ENCODE results near the gene JAZF1.

The JAZF1 gene

DNA sequence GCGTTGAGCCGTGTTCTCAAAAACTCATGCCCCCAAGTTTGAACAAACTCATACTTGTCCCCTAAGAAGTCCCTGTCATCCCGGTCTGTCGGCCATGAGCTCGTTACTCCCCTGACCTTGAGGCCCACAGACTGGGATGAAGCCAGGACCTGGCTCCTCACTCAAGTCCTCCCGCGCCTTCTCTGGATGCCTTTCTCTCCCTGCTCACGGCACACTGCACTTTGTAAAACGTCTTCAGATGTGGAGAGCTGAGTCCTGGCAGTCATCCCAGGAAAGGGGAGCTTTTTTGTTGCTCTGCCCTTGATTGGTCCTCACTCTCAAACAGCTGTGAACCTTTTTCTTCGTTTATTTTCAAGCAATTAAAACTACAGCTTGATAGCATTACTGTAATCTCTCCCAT, 110.8 kb downstream of the JAZF1 start:
- DNase-seq = no peak

DNA sequence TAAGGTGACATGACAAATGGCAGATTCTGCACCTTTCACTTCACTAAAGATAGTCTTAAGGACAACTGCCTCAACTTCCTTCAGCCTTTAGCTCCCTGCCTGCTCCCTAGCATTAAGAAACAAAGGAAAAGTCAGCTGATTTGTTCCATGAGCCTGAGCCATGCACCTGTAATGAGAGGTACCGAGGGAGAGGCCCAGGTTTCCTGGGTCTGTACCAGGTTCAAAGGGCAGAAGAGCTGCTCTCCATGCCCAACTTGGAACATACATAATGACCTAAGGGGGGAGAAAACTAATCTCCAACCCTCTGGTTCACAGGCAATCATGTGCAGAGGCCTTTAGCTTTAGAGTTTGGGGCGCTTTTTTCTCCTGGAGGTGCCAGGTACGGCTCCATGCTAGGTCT, 111.2 kb downstream of the JAZF1 start:
- no peak for DNase-seq

DNA sequence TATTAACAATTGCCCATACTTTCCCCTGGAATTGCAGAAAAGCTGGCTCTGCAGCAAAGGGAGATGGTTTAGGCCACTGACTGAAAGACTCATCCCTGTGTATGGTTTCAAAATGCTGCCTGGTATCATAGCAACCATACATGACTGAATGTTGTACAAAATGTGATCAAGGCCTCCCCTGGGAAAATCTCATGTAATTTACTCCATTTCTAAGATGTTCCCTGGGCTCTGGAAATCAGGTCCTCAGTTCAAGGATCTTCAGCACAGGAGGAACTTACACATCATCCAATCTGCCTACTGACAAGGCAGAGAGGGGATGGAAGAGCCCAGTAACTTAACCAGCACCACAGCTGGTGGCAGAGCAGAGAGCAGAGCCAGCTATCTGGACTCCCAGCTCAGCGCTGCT, 111.8 kb downstream of the JAZF1 start:
- DNase-seq = no peak

DNA sequence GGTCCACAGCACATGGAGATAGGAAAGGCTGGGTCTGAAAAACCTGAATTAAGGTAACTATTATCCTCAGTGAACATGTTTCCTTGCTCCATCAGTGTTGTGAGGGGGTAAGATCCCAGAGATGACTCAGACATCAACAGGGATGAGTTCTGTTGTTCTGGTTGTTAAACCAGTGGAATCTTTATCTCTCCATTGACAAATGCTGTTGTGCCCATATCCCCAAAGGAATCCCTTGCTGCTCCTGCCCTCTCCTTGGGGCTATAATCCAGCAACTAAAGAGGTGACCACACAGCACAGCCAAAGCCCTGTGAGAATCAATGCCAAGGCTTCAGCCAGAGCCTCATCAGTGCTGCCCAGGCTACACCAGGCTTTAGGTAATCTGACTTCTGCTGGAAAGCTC, 113.4 kb downstream of the JAZF1 start:
- DNase-seq = no peak

DNA sequence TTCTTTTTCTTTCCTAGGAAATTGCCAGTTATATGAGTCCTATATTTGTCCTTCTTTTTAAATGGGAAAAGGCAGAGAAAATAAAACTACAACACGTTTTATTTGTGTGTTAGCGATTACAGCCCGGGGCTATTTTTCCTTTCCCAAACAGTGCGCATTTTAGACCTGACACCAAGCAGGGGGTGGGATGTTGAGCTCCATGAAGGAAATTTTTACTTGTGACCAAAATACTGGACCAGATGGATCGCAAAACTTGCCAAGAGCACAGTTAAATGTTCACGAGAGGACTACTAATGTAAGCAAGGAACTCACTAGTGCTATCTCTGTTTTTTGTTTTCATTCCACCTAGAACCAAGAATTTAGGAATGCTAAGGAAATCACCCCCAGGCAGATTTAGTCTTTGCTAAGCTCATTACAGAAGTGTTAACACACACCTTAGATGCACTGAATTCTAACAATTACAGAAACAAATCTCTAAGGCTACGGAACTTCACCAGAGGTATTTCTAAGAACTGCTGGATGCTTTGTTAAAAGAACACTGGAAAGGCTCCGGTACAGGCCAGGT, 114.8 kb downstream of the JAZF1 start:
- DNase-seq = no peak

DNA sequence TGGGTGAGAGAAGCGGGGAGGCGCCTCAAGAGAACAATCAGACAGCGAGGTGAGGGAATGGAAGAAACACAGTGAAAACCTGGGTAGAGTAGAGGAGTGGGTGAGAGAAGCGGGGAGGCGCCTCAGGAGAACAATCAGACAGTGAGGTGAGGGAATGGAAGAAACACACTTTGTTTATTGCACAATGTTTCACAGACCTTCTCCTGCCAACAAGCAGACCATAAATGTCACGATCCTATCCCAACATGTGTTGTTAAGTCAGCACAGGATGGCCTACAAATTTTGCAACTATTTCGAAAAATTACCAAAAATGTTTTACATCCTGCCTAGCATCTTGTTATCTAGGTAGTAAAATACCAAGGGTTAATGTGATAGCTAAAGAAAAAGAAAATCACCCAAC, 115.3 kb downstream of the JAZF1 start:
- DNase-seq = no peak

DNA sequence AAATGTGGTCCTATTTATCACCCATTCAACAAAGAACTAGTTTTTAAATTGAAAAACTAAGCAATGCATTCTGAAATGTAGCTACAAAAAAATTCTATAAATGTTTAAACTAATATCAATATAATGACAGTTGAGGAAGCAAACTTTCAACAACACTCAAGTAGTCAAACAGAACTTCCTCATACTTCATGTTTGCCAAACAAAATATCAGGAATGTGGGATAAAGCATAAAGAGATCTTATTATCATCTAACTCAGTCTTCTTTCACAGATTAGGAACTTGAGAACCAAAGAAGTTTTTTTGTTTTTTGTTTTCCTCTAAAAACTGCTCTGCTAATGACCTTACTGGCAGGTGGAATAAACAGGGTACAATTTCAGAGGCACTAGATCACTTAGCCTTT, 116.2 kb downstream of the JAZF1 start:
- no peak for DNase-seq

DNA sequence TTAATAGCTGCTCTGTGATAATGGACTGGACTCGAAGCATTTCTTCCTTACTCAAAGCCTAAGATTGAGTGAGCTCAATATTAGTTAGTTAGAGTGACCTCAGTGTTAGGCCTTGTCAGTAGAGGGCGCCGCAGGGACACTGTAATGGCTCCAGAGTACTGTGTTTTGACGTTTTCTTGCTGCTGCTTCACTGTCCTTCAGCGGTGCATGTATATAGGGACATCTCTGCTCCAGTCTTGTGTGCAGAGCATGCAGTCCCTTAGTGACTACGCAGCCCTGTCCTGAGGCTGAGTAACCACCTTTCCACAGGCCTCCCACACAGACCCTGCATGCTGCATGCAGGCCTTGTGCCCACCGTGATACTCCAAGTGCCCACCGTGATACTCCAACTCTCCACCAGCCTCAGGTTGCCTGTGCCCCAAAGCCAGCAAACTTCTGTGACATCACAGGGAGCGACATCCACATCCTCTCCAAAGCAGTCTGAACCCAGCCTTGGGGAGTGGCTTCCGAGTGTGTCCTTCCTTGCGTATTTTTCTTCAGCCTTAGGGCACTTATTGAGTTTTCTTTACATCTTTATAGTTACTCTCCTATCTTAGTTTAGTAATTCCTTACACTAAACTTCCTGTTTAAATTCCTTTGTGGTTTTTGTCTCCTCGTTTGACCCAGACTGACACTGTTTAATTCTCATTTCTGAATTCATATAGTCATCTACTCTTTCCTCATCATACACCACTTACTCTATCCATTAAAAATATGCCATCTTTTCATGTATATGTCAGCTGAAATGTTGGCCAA, 118.2 kb downstream of the JAZF1 start:
- peak; percentile 25 for DNase-seq

DNA sequence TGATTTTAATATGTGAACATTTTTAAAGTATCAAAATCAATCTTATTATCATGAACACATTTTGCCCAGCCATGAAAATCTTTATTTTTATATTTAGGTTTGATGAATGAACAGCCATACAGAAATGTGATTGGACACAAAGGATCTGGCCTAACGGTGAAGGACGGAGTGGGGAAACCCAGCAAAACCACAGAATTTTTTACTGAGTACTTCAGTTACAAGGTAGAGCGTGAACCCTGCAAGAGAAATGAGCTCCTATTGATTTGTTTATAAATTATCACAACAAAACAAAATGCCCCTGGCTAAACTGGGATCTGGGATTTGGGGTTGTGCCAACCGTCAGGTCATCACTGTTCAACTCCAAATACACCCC, 118.8 kb downstream of the JAZF1 start:
- no peak for DNase-seq

DNA sequence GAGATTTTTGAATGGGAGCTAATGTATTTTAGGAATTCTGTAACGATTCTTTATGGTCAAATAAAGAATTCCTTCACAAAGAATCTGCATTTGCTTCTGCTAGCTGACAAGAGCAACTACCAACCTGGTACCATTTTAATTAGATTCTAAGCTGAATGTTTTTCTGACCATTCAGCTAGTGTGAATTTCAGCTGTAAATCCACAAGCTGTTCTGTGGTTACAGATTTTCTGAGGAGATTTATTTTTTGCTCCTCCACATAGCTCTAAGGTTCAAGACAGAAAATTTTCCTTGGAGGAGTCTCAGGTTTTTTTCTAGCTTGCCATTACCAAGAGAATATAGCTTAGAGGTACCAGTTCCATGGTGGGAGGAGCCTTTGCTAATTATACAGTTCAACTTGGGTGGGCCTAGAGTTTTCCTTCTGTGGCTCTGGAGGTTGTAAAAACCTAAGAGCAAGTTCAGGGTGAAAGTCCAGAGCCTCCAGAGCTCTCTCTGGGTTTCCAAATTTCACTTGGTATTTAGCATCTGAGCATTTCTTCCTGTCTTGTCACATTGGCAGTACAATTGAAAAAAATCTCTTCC, 120.1 kb downstream of the JAZF1 start:
- DNase-seq = no peak

DNA sequence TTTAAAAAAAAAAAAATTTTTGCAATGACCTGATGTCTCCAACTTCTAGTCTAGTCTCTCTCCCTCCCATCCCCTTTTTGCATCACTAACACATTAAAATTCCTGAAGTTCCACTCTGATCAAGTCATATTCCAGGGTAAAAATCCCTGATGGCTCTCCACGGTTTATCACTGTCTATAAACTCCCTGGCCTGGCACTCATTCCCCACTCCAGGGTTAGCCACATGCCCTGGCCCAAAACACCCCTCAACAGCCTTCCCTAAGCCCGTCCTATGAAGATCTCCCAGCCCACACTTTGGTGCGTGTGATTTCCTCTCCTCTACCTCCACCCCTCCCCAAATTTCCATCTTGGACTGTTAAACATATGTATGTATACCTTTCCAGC, 125.4 kb downstream of the JAZF1 start:
- DNase-seq = no peak

DNA sequence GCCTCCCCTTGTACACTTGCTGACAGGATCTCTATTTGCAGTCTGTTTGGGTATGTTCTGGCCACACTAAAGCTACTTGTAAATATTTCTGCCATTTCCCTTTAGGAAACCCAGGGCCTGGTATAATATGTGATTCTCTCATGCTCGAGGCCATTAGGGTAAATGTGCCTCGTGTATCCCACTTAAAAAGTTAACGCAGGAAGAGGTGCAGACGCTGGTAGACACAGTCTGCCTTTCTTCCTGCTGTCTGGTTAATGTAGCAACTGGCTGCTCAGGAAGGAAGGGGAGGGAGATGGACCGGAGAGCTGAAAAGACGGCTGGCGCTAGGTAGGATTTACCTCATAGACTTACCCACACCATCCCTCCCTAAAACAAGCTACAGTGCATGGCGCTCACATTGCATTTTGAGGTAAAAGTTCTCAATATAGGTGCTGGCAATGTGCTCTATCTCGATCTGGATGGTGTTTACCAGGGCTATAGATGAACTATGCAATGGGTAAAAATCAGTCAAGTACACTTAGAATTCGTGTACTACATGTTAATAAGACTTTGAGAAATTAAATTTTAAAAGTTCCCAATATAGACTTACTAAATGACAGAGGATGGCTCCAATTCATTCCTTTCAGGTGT, 125.9 kb downstream of the JAZF1 start:
- no peak for DNase-seq

DNA sequence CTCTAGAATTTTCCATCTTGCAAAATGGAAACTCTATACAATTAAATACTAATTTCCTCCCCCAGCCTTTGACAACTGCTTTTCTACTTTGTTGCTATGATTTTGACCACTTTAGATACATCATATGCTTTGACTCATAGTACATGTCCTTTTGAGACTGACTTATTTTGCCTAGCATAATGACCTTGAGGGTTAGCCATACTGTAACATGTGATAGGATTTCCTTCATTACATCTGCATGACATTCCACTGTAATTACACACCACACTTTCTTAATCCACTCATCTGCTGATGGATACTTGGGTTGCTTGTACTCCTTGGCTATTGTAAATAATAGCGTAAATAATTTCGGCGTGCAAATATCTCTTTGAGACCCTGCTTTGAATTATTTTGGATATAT, 127.7 kb downstream of the JAZF1 start:
- no peak for DNase-seq

DNA sequence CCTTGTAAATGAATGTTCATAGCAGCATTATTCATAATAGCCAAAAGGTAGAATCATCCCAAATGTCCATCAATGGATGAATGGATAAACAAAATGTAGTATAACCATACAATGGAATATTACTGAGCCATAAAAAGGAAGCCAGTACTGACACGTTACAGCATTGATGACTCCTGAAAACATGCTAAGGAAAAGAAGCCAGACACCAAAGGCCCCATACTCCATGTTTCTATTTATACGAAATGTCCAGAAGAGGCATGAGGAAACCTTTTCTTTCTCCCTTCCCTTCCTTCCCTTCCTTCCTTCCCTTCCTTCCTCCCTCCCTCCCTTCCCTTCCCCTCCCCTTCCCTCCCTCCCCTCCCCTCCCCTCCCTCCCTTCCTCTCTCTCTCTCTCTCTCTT, 131.9 kb downstream of the JAZF1 start:
- DNase-seq = no peak

DNA sequence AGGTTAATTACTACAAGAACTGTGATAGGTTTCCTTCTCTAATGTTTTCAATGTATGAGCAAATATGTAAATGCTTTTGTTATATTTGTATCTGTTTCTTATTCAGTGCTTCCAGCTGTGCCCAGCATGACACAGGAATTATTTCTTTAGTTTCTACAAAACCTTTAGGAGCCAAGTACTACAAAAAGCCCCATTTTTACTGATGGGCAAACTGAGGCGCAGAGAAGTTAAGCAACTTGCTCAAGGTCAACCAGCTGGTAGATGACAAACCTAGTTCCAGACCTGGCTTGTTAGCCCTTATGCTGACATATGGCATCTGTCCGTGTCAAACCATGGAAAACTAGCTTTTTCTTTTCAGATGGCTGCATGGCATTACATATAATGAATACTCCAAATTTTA, 134.6 kb downstream of the JAZF1 start:
- no peak for DNase-seq

DNA sequence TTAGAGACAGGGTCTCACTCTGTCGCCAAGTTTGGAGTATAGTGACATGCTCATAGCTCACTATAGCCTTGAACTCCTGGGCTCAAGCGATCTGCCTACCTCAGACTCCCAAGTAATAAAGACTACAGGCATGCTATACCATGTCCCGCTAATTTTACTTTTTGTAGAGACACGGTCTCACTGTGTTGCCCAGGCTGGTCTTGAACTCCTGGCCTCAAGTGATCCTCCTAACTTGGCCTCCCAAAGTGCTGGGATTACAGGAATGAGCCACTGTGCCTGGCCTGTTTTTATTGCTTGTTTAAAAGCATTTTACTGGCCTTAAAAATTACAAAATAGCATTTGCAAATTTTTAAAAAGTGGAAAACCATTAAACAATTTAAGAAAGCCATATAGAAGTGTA, 135.0 kb downstream of the JAZF1 start:
- no peak for DNase-seq

DNA sequence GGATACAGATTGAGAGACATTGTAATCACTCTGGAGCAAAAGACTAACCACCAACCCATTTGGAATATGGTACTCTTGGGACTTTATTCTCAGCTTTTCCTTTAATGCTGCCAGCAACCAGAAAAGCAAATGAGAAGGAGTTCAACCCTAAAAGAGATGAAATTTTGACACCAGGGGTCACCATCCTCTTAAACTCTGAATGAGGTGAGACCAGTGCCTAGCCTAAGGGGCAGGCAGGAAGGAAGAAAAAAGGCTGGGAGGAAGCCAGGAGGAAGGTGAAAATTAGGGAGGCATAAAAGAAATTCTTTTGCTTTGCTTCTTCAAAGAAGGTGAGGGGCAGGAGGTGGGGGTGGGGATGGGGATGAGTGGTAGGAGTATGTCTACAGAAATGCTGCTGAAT, 135.8 kb downstream of the JAZF1 start:
- DNase-seq = no peak

DNA sequence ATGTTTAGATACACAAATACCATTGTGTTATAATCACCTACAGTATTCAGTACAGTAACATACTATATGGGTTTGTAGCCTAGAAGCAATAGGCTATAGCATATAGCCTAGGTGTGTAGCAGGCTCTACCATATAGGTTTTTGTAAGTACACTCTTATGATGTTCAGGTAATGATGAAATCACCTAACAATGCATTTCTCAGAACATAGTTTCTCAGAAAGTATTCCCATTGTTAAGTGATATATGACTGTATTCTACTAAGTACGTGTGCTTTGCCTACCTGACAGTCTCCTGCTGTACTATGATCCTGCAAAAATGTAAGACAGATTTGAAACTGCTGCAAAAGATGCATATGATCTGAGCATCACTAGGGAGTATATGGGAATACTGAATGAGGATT, 137.9 kb downstream of the JAZF1 start:
- no peak for DNase-seq

DNA sequence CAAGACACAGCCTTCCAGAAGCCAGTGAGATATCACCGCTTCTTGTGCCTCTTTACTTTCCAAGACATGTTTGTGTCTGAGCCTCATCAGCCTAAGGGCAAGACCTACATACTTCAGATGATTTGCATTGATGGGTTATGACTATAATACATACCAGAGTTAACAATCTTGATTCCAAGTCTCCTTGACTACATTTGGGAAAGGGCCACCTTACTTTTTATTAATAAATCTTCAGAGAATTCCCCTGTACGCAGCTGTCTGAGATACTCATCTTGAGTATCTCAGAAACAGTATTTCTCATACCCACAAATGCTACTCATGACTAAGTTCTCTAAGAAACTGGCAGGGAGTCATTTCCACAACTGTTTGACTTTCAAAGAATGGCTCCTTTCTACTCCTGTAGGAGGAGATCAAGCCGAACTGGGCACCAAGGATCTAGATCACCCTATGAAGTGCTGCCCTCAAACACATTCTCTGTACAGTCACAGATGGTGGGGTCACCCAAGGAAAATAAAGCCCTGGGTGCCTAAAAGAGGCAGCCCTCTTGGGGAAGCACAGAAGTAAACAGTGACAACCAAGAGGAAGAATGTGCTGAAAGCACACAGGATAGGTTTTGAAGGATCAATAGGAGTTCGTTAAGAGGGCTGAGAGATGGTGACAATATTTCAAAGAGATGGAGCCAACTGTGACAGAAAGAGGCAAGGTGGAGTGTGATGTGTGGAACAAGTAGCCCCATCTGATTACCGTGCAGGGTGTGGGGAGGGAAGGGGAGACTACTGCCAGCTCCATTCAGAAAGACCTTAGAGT, 138.9 kb downstream of the JAZF1 start:
- DNase-seq = no peak

DNA sequence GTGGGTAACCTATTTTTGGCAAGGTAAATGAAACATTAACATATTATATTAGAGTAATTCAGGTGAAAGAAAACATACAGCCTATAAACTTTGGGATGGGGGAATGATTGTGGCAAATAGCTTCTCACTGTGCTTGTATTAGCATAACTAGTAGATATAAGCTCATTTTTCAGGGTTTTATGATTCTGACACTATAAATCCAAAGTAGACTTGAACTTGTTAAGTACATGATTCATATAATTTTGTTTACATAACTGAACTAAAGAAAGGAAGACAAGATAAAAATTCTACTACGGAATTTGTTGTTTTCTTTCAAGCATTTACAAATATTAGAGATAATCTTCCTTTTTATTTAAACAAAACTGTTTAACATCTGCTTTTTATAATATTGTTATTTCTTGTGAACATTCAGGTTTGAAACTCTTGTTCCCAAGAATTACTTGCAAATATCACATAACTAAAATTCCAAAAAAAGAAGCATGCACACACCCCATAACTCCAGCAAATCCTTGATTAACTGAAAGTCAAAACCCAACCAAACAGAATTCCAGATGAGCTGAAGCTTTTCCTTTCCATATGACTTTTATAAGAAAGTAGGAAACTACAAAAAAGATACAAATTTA, 142.3 kb downstream of the JAZF1 start:
- DNase-seq = no peak

DNA sequence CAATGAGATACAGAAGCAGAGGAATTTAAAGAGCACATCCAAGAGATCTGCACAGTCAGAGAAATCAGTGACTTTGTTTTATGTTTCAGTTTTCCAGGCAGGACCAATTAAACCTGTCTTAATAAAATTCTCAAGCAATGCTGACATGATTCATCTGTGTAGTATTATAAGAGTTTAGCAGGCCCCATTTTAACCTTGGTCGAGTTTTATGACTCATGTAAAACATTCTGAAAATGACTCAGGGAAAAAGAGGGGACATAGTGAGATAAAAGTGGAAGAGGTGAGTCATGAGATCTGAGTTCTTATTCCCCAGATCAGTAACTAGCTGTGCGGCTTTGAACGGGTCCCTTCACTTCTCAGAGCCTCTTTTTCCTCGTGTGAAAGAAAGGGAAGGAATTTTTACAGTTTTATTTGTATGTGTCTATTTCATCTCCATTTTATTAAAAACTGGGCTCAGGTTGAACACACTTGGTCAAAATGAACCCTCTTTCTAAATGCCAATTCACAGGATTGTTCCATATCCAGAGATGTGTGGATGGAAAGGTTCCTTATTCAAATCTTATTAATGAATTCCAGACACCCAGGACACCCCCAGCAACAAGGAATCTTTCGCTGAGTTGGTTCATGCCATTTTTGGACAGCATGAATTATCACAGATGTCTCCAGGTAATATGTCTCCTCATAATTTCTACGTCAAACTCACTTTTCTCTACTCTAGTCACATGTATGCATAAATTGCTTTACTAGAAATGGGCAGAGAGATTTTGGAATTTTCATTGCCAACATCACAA, 143.2 kb downstream of the JAZF1 start:
- peak; percentile 18 for DNase-seq

DNA sequence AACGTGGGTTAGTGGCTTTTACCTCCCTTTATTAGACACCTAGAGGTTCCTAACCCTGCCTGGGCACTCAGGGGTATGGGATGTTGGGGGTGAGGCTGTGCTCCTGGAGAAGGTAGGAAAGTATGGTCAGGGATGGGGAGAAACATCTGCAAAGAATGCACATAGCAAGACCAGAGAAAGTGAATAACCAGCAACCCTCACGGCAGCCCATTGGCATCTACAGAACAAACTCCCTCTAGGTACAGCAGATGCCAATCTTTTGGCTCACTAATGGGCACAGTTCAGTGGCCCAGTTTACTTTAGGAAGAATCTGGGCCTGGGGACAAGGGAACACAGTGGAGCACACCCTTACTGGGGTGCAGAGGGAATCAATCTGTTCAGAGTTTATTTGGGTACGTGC, 143.9 kb downstream of the JAZF1 start:
- DNase-seq = no peak
